GM23338 (cell line): ENCODE measurements around the gene AK9. TPM values are rescaled to one million over a fixed set of nuclear protein-coding genes. Genes with fewer than 3 reads are reported as not detected.

Experiments used
- ATAC-seq: fragments of 200-7000 bp; cut with Tn5 transposase; 3 replicates; pipeline ENCODE4 v1.9.1; 2020
- DNase-seq: peaks from one replicate; pipeline ENCODE4 v3.0.0-alpha.2; 2015; ENCODE audit warnings: low spot score
- H2AFZ ChIP-seq: fragments of 200-600 bp; sonication (generic); 2 replicates; pipeline ENCODE4 v1.8.0; 2016; ENCODE audit warnings: antibody characterized with exemption, mild to moderate bottlenecking, moderate library complexity
- H3F3A ChIP-seq: fragments of 200-600 bp; sonication (generic); replicated peaks from 2 replicates; pipeline ENCODE4 v1.8.0; 2017; ENCODE audit warnings: antibody characterized with exemption, mixed run types, low read depth
- H3K27ac ChIP-seq: fragments of 200-600 bp; sonication (generic); 2 replicates; pipeline ENCODE4 v1.6.1; 2016; ENCODE audit warnings: low read depth
- H3K27me3 ChIP-seq: fragments of 200-600 bp; sonication (generic); 2 replicates; pipeline ENCODE4 v1.8.0; 2016; ENCODE audit warnings: mild to moderate bottlenecking, mixed run types, moderate library complexity; ENCODE audit not compliant: insufficient read depth
- H3K36me3 ChIP-seq: fragments of 200-600 bp; sonication (generic); 2 replicates; pipeline ENCODE4 v1.8.0; 2016; ENCODE audit warnings: mild to moderate bottlenecking; ENCODE audit not compliant: insufficient read depth
- H3K4me1 ChIP-seq: fragments of 200-600 bp; sonication (generic); 2 replicates; pipeline ENCODE4 v1.8.0; 2016; ENCODE audit warnings: mild to moderate bottlenecking, moderate library complexity; ENCODE audit not compliant: insufficient read depth
- H3K4me2 ChIP-seq: fragments of 200-600 bp; sonication (generic); 2 replicates; pipeline ENCODE4 v1.7.1; 2017; ENCODE audit warnings: mixed run types
- H3K4me3 ChIP-seq: fragments of 200-600 bp; sonication (generic); 2 replicates; pipeline ENCODE4 v1.6.1; 2016; ENCODE audit warnings: mixed run types
- H3K79me2 ChIP-seq: fragments of 200-600 bp; sonication (generic); replicated peaks from 2 replicates; pipeline ENCODE4 v1.8.0; 2017; ENCODE audit warnings: mild to moderate bottlenecking; ENCODE audit not compliant: insufficient read depth
- H3K9me2 ChIP-seq: fragments of 200-600 bp; sonication (generic); 2 replicates; pipeline ENCODE4 v1.8.0; 2017; ENCODE audit not compliant: insufficient read depth
- H4K20me1 ChIP-seq: fragments of 200-600 bp; sonication (generic); replicated peaks from 2 replicates; pipeline ENCODE4 v1.8.0; 2017; ENCODE audit warnings: mild to moderate bottlenecking; ENCODE audit not compliant: insufficient read depth
- H3K27ac Mint-ChIP-seq: 2 replicates; pipeline ENCODE4 v1.8.0; 2020; ENCODE audit warnings: inconsistent platforms, mild to moderate bottlenecking, moderate library complexity, mixed read lengths
- H3K27me3 Mint-ChIP-seq: 3 replicates; pipeline ENCODE4 v1.8.0; 2022; ENCODE audit warnings: low read depth, mild to moderate bottlenecking, moderate library complexity, mixed read lengths, inconsistent platforms; ENCODE audit not compliant: insufficient read depth, poor library complexity
- H3K36me3 Mint-ChIP-seq: 3 replicates; pipeline ENCODE4 v1.8.0; 2021; ENCODE audit warnings: low read depth, mild to moderate bottlenecking, inconsistent platforms, moderate library complexity, mixed read lengths
- H3K4me1 Mint-ChIP-seq: 3 replicates; pipeline ENCODE4 v1.8.0; 2020; ENCODE audit warnings: mild to moderate bottlenecking, inconsistent platforms, mixed read lengths
- H3K4me3 Mint-ChIP-seq: 3 replicates; pipeline ENCODE4 v1.8.0; 2021; ENCODE audit warnings: moderate library complexity, mild to moderate bottlenecking, inconsistent platforms, mixed read lengths
- H3K9me3 Mint-ChIP-seq: 3 replicates; pipeline ENCODE4 v1.8.0; 2020; ENCODE audit warnings: moderate library complexity, mild to moderate bottlenecking, inconsistent platforms, mixed read lengths
- CREB1 ChIP-seq: fragments of 250-450 bp; sonication (Bioruptor Pico); IDR thresholded peaks from 2 replicates; pipeline ENCODE4 v1.5.0; 2020; ENCODE audit warnings: low read depth, mild to moderate bottlenecking, moderate library complexity
- ETS1 ChIP-seq: IDR thresholded peaks from 2 replicates; pipeline ENCODE4 v1.6.1; 2016; ENCODE audit warnings: antibody characterized with exemption
- EZH2 ChIP-seq: fragments of 200-600 bp; sonication (generic); IDR thresholded peaks from one replicate; pipeline ENCODE4 v1.8.0; 2017; ENCODE audit warnings: antibody characterized with exemption, mild to moderate bottlenecking, low read depth; ENCODE audit not compliant: unreplicated experiment
- EZH2phosphoT487 ChIP-seq: fragments of 200-600 bp; sonication (generic); IDR thresholded peaks from one replicate; pipeline ENCODE4 v1.8.1; 2018; ENCODE audit warnings: antibody characterized with exemption; ENCODE audit not compliant: unreplicated experiment
- JUNB ChIP-seq: IDR thresholded peaks from one replicate; pipeline ENCODE4 v1.6.1; 2016; ENCODE audit warnings: antibody characterized with exemption; ENCODE audit not compliant: unreplicated experiment
- NANOG ChIP-seq: IDR thresholded peaks from 2 replicates; pipeline ENCODE4 v1.6.1; 2016; ENCODE audit warnings: antibody characterized with exemption, borderline replicate concordance
- POLR2AphosphoS5 ChIP-seq: IDR thresholded peaks from 2 replicates; pipeline ENCODE4 v1.6.1; 2016; ENCODE audit warnings: antibody characterized with exemption, low read depth
- STAT1 ChIP-seq: IDR thresholded peaks from one replicate; pipeline ENCODE4 v1.6.1; 2016; ENCODE audit warnings: antibody characterized with exemption; ENCODE audit not compliant: unreplicated experiment
- ZNF114 ChIP-seq: fragments of 250-450 bp; sonication (Bioruptor Pico); IDR thresholded peaks from 2 replicates; pipeline ENCODE4 v1.5.0; 2020; ENCODE audit warnings: mild to moderate bottlenecking, moderate library complexity
- ZNF331 ChIP-seq: fragments of 250-450 bp; sonication (Bioruptor Pico); IDR thresholded peaks from 2 replicates; pipeline ENCODE4 v1.5.0; 2020; ENCODE audit warnings: low read depth, mild to moderate bottlenecking, moderate library complexity
- polyA plus RNA-seq: library from polyadenylated mRNA; unstranded; fragments of >200 nt; fragmentation: Nextera tagmentation; extraction: Ambion mirVana; gene quantifications from 2 replicates; pipeline ENCODE4 v1.2.1, GENCODE V29; 2016
- total RNA-seq: library from RNA; depleted of rRNA; stranded (reverse); fragments of >200 nt; shearing (Covaris generic); gene quantifications from 2 replicates; pipeline ENCODE4 v1.2.3, GENCODE V29; 2014
- TF ChIP-seq, protein P1 (sequence below), 2 experiments: fragments of 200-600 bp in 1 of 2; sonication (generic) in 1 of 2; conservative IDR thresholded peaks; 2 replicates each; pipeline versions ENCODE4 v1.5.1 to v1.6.1; 2016 to 2017; ENCODE audit warnings: antibody characterized with exemption in 2 of 2, low read depth in 2 of 2, mild to moderate bottlenecking in 2 of 2, moderate library complexity in 1 of 2
- TF ChIP-seq, protein P2 (sequence below): IDR thresholded peaks from one replicate; pipeline ENCODE4 v1.6.1; 2018; ENCODE audit warnings: antibody characterized with exemption; ENCODE audit not compliant: unreplicated experiment
- TF ChIP-seq, protein P3 (sequence below): fragments of 250-450 bp; sonication (Bioruptor Pico); IDR thresholded peaks from 2 replicates; pipeline ENCODE4 v1.5.0; 2020; ENCODE audit warnings: mild to moderate bottlenecking, moderate library complexity

AK9 gene
- total and polyA plus RNA-seq, 2 experiments from 2014 or later = 2.0 to 6.4 TPM

- Histone ChIP-seq H3K79me2 (no peaks in the 10 kb centered on the region), H3K4me3 (no peak overlapping the region), H3K27me3 (no peaks in the 10 kb centered on the region; the same call in 1 of the 2 replicates), H2AFZ (no peak overlapping the region), H4K20me1 (peaks cover 4% of the 10 kb centered on the region), H3K4me2 (no peak overlapping the region), H3K27ac (no peak overlapping the region), H3K36me3 (peaks cover 3% of the 10 kb centered on the region; the same call in 1 of the 2 replicates), H3K9me2 (no peaks in the 10 kb centered on the region), H3F3A (no peaks in the 10 kb centered on the region), H3K4me1 (peaks cover 9% of the 10 kb centered on the region; the same call in 1 of the 2 replicates)
- Mint-ChIP-seq H3K4me1 (peaks cover 16% of the 10 kb centered on the region), H3K9me3 (no peaks in the 10 kb centered on the region), H3K27ac (no peak overlapping the region; the same call in 1 of the 2 replicates), H3K4me3 (no peak overlapping the region), H3K27me3 (peaks cover 23% of the 10 kb centered on the region), H3K36me3 (peaks cover 14% of the 10 kb centered on the region)
- ATAC-seq = no peak
- TF ChIP-seq JUNB (no peak), POLR2AphosphoS5 (no peak), ETS1 (no peak), ZNF331 (CRISPR knock-in tag) (no peak), CREB1 (CRISPR knock-in tag) (no peak), EZH2 (no peak), EZH2phosphoT487 (no peak), NANOG (no peak), STAT1 (no peak), ZNF114 (no peak)
- TF ChIP-seq, protein P1, sequence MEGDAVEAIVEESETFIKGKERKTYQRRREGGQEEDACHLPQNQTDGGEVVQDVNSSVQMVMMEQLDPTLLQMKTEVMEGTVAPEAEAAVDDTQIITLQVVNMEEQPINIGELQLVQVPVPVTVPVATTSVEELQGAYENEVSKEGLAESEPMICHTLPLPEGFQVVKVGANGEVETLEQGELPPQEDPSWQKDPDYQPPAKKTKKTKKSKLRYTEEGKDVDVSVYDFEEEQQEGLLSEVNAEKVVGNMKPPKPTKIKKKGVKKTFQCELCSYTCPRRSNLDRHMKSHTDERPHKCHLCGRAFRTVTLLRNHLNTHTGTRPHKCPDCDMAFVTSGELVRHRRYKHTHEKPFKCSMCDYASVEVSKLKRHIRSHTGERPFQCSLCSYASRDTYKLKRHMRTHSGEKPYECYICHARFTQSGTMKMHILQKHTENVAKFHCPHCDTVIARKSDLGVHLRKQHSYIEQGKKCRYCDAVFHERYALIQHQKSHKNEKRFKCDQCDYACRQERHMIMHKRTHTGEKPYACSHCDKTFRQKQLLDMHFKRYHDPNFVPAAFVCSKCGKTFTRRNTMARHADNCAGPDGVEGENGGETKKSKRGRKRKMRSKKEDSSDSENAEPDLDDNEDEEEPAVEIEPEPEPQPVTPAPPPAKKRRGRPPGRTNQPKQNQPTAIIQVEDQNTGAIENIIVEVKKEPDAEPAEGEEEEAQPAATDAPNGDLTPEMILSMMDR (conservative IDR thresholded peaks at IDR 0.05; ENCODE audit: low read depth in 2 of 2) = no peak
- TF ChIP-seq, protein P2, sequence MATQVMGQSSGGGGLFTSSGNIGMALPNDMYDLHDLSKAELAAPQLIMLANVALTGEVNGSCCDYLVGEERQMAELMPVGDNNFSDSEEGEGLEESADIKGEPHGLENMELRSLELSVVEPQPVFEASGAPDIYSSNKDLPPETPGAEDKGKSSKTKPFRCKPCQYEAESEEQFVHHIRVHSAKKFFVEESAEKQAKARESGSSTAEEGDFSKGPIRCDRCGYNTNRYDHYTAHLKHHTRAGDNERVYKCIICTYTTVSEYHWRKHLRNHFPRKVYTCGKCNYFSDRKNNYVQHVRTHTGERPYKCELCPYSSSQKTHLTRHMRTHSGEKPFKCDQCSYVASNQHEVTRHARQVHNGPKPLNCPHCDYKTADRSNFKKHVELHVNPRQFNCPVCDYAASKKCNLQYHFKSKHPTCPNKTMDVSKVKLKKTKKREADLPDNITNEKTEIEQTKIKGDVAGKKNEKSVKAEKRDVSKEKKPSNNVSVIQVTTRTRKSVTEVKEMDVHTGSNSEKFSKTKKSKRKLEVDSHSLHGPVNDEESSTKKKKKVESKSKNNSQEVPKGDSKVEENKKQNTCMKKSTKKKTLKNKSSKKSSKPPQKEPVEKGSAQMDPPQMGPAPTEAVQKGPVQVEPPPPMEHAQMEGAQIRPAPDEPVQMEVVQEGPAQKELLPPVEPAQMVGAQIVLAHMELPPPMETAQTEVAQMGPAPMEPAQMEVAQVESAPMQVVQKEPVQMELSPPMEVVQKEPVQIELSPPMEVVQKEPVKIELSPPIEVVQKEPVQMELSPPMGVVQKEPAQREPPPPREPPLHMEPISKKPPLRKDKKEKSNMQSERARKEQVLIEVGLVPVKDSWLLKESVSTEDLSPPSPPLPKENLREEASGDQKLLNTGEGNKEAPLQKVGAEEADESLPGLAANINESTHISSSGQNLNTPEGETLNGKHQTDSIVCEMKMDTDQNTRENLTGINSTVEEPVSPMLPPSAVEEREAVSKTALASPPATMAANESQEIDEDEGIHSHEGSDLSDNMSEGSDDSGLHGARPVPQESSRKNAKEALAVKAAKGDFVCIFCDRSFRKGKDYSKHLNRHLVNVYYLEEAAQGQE = no peak
- TF ChIP-seq, protein P3, sequence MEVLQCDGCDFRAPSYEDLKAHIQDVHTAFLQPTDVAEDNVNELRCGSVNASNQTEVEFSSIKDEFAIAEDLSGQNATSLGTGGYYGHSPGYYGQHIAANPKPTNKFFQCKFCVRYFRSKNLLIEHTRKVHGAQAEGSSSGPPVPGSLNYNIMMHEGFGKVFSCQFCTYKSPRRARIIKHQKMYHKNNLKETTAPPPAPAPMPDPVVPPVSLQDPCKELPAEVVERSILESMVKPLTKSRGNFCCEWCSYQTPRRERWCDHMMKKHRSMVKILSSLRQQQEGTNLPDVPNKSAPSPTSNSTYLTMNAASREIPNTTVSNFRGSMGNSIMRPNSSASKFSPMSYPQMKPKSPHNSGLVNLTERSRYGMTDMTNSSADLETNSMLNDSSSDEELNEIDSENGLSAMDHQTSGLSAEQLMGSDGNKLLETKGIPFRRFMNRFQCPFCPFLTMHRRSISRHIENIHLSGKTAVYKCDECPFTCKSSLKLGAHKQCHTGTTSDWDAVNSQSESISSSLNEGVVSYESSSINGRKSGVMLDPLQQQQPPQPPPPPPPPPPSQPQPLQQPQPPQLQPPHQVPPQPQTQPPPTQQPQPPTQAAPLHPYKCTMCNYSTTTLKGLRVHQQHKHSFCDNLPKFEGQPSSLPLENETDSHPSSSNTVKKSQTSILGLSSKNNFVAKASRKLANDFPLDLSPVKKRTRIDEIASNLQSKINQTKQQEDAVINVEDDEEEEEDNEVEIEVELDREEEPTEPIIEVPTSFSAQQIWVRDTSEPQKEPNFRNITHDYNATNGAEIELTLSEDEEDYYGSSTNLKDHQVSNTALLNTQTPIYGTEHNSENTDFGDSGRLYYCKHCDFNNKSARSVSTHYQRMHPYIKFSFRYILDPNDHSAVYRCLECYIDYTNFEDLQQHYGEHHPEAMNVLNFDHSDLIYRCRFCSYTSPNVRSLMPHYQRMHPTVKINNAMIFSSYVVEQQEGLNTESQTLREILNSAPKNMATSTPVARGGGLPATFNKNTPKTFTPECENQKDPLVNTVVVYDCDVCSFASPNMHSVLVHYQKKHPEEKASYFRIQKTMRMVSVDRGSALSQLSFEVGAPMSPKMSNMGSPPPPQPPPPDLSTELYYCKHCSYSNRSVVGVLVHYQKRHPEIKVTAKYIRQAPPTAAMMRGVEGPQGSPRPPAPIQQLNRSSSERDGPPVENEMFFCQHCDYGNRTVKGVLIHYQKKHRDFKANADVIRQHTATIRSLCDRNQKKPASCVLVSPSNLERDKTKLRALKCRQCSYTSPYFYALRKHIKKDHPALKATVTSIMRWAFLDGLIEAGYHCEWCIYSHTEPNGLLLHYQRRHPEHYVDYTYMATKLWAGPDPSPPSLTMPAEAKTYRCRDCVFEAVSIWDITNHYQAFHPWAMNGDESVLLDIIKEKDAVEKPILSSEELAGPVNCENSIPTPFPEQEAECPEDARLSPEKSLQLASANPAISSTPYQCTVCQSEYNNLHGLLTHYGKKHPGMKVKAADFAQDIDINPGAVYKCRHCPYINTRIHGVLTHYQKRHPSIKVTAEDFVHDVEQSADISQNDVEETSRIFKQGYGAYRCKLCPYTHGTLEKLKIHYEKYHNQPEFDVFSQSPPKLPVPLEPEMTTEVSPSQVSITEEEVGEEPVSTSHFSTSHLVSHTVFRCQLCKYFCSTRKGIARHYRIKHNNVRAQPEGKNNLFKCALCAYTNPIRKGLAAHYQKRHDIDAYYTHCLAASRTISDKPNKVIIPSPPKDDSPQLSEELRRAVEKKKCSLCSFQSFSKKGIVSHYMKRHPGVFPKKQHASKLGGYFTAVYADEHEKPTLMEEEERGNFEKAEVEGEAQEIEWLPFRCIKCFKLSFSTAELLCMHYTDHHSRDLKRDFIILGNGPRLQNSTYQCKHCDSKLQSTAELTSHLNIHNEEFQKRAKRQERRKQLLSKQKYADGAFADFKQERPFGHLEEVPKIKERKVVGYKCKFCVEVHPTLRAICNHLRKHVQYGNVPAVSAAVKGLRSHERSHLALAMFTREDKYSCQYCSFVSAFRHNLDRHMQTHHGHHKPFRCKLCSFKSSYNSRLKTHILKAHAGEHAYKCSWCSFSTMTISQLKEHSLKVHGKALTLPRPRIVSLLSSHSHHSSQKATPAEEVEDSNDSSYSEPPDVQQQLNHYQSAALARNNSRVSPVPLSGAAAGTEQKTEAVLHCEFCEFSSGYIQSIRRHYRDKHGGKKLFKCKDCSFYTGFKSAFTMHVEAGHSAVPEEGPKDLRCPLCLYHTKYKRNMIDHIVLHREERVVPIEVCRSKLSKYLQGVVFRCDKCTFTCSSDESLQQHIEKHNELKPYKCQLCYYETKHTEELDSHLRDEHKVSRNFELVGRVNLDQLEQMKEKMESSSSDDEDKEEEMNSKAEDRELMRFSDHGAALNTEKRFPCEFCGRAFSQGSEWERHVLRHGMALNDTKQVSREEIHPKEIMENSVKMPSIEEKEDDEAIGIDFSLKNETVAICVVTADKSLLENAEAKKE (CRISPR knock-in tag) = no peak
- no peak for DNase-seq
Measured at GRCh38 chr6:109449795-109450673, 241.0 kb downstream of the AK9 start.
